ENCODE results near the gene PHAF1.

PHAF1 gene

GRCh38 chr16:67169011-67169451, 59.3 kb downstream of the PHAF1 start:
- TF ChIP-seq GATA2 (IDR thresholded peaks at IDR 0.05; ENCODE audit: low read depth, low read length) (no peak), GATA3 (IDR thresholded peaks at IDR 0.05; ENCODE audit: low read depth, low read length) (no peak)

GRCh38 chr16:67169642-67170167, 60.0 kb downstream of the PHAF1 start:
- TF ChIP-seq GATA2 (IDR thresholded peaks at IDR 0.05; ENCODE audit: low read depth, low read length), result no peak
- TF ChIP-seq GATA3 (IDR thresholded peaks at IDR 0.05; ENCODE audit: low read depth, low read length), result no peak

DNA sequence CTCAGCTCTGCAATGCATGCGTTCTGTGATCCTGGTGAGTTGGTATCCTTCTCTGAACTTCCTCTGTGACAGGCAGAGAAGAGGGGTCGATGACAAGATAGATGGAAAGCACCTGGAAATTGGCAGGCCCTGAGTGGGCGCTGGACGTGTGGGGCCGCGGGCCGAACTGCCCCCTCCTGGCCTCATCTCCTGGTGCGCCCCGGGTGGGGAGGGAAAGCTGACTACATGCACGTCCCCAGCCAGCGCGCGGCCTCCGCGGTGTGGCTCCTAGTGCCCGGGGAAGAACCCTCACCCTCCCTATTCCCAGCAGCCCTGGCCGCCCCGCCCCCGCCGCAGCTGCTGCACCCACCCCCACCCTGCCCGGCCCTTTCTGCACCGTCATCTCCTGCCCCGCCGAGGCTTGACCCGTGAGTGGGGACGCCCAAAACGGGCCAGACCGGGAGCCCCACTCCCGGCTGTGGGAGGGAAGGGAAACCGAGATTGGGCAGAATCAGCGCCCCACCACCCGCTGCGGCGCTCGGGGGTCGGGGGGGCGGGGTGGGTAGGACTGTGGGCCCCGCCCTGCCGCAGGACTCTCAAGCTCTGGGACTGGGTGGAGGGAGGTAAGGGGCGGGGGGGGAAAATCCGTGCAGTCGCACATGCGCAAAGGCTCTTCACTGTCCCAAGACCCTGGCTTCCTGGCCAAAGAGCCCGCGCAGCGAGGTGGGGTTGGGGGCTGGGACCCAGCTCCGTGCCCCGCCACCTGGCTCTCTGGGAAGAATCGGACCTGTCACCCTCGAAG, 60.6 kb downstream of the PHAF1 start, which contains the start of gene NOL3:
Gene NOL3 (plus strand): TSS at position 371 of the 781 bp plus-strand sequence.
- no peak for TF ChIP-seq GATA2 (IDR thresholded peaks at IDR 0.05; ENCODE audit: low read depth, low read length)
- no peak for TF ChIP-seq GATA3 (IDR thresholded peaks at IDR 0.05; ENCODE audit: low read depth, low read length)

DNA sequence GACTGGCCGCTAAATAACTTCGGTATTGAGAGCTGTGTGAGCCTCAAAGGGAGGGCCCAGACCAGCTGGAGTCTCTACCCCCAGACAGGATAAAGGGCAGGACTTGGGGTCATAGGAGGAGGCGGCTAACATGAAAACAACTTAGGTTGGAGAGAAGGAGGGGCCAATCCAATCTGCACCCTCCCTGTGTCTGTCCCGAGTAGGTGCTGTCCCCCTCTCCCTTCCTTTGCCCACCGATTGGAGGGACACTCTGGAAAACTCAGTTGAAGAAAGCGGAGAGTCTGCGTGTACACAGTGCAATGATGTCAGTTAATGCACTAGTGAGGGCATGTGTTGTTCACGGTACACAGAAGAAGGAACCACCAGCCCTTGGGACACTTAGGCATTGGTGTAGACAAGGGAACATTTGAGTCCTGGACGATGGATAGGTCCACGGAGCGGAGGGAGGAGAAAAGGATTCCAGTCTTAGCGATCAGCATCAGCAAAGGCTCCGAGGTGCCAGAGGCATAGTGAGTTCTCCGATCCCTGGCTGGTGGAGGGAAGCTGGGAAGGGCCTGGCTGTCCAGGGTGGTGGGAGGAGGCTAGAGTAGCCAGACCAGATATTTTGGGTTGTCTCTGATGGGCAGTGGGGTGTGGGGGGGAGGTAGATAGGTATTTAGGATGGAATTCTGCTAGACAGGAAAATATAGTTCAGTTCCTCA, 61.4 kb downstream of the PHAF1 start:
- TF ChIP-seq GATA3 (IDR thresholded peaks at IDR 0.05; ENCODE audit: low read depth, low read length) (no peak), GATA2 (IDR thresholded peaks at IDR 0.05; ENCODE audit: low read depth, low read length) (no peak)

DNA sequence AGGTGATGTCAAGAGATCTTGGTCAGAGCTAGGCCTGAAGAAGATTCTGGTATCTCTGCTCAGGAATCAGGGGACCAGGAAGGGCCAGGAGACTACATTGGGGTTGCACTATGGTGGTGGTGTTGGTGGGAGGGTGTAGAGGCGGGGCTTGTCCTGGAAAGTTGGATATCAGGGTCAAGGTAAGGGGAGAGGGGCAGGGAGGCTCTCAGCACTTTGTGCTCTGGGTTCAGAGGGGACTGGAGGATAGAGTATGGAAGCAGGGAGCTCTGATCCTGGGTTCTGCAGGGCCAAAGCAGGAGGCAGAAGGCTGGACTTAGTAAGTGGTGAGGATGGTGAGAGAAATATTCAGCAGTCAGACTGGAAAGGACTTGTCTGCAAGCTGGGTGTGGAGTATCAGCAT, 63.6 kb downstream of the PHAF1 start:
- no peak for TF ChIP-seq GATA3 (IDR thresholded peaks at IDR 0.05; ENCODE audit: low read depth, low read length)
- TF ChIP-seq GATA2 (IDR thresholded peaks at IDR 0.05; ENCODE audit: low read depth, low read length), result no peak

DNA sequence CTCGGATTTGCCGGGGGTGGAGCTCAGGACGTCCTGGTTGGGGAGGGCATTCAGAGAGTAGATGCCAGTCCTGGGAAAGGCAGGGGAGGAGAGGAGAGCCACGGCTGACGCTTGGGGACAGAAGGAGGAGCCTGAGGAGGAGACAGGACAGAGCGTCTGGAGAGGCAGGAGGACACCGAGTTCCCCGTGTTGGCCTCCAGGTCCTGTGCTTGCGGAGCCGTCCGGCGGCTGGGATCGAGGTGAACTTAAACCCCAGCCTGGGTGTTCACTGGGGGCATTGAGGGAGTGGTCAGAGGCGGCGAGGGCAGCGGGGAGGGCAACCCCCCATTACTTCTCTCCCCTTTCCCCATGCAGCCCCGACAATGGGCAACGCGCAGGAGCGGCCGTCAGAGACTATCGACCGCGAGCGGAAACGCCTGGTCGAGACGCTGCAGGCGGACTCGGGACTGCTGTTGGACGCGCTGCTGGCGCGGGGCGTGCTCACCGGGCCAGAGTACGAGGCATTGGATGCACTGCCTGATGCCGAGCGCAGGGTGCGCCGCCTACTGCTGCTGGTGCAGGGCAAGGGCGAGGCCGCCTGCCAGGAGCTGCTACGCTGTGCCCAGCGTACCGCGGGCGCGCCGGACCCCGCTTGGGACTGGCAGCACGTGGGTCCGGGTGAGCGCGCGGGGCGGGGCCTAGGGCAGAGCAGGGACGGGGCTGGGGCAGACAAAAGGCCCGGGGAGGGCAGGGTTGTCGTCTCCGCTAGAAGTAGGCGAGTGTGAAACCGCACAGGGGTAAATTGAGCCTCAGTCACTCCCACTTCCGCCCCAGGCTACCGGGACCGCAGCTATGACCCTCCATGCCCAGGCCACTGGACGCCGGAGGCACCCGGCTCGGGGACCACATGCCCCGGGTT, 64.3 kb downstream of the PHAF1 start:
- TF ChIP-seq GATA3 (IDR thresholded peaks at IDR 0.05; ENCODE audit: low read depth, low read length), result no peak
- no peak for TF ChIP-seq GATA2 (IDR thresholded peaks at IDR 0.05; ENCODE audit: low read depth, low read length)

DNA sequence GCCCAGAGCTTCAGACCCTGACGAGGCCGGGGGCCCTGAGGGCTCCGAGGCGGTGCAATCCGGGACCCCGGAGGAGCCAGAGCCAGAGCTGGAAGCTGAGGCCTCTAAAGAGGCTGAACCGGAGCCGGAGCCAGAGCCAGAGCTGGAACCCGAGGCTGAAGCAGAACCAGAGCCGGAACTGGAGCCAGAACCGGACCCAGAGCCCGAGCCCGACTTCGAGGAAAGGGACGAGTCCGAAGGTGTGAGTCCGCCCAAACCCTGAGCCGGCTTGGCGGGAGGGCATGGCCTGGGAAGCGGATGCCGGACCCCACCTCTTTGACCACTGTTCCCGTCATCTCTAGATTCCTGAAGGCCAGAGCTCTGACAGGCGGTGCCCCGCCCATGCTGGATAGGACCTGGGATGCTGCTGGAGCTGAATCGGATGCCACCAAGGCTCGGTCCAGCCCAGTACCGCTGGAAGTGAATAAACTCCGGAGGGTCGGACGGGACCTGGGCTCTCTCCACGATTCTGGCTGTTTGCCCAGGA, 65.0 kb downstream of the PHAF1 start:
- TF ChIP-seq GATA2 (IDR thresholded peaks at IDR 0.05; ENCODE audit: low read depth, low read length), result no peak

DNA sequence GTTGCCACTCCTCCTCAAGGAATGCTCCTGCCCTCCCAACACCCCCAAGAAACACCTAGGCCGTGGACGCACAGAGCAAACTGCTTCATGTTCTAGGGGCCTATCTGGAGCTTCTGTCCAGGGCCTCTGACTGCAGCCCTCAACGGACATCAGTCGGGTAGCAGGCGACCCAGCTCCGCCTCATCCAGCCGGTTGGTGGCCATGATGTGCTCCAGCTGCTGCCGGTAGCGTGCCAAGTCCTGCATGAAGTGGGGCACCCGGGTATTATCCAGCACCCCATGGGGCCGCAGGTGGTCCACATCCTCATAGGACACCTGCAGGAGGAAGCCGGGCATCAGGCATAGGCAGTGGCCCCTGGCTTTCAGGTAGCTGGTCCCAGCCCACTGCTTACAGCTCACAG, 66.9 kb downstream of the PHAF1 start:
- TF ChIP-seq GATA2 (IDR thresholded peaks at IDR 0.05; ENCODE audit: low read depth, low read length) (no peak), GATA3 (IDR thresholded peaks at IDR 0.05; ENCODE audit: low read depth, low read length) (no peak)

- TF ChIP-seq GATA3 (IDR thresholded peaks at IDR 0.05; ENCODE audit: low read depth, low read length), result no peak
- TF ChIP-seq GATA2 (IDR thresholded peaks at IDR 0.05; ENCODE audit: low read depth, low read length), result no peak
Measured at GRCh38 chr16:67177743-67178699, 68.3 kb downstream of the PHAF1 start.

DNA sequence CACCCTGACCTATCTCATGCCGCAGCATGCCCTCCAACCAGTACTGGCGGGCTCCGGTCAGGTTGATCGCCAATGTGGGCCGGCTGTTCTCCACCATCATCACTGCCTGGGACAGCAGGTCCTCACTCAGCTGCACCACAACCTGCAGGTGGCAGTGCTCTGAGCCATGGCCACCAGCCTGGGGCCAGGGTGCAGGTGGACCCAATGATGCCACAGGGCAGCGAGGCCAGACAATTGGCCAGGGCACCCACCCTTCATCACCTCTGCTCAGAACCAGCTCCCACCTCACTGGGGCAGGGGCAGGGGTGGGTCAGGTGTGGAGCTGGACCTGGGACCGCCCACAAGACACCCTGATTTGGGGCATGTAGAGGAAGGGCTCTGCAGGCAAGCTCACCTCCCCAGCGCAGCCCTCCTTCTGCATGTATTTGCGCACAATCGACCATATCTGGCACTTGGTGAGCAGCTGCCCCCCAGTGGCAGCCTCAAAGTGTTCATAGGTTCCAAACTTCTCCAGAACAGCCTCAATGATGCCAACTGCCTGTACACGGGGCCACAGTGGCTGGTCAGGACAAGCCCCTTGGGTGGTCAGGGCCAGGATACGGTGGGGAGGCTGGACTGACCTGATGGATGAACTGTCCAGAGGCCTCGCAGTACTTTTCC, 69.8 kb downstream of the PHAF1 start:
- TF ChIP-seq GATA3 (IDR thresholded peaks at IDR 0.05; ENCODE audit: low read depth, low read length) (no peak), GATA2 (IDR thresholded peaks at IDR 0.05; ENCODE audit: low read depth, low read length) (no peak)

GRCh38 chr16:67180166-67180565, 70.4 kb downstream of the PHAF1 start:
- TF ChIP-seq GATA3 (IDR thresholded peaks at IDR 0.05; ENCODE audit: low read depth, low read length) (no peak), GATA2 (IDR thresholded peaks at IDR 0.05; ENCODE audit: low read depth, low read length) (no peak)

DNA sequence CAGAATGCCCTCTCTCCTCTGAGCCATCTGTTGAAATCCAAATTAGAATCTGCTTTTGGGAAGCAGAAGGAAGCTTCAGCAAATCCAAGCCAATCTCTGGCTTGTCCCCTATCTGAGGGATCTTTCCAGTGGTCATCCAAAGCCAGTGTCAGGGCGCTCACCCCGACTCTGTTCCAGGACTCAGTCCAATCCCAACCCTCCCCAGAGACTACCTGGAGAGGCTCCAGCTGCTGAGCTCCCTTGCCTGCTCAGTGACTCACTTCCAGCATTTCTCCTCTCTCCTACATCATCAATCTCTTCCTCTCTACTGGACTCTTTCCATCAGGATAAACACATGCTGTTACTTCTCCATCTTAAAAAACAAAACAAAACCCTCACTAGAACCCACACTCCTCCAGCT, 71.6 kb downstream of the PHAF1 start:
- TF ChIP-seq GATA3 (IDR thresholded peaks at IDR 0.05; ENCODE audit: low read depth, low read length) (no peak), GATA2 (IDR thresholded peaks at IDR 0.05; ENCODE audit: low read depth, low read length) (no peak)
